Measurements from ENCODE around the gene TRABD.
A peak's percentile ranks its signal among the peaks of the same experiment; 100 is the strongest.

Gene TRABD

DNA sequence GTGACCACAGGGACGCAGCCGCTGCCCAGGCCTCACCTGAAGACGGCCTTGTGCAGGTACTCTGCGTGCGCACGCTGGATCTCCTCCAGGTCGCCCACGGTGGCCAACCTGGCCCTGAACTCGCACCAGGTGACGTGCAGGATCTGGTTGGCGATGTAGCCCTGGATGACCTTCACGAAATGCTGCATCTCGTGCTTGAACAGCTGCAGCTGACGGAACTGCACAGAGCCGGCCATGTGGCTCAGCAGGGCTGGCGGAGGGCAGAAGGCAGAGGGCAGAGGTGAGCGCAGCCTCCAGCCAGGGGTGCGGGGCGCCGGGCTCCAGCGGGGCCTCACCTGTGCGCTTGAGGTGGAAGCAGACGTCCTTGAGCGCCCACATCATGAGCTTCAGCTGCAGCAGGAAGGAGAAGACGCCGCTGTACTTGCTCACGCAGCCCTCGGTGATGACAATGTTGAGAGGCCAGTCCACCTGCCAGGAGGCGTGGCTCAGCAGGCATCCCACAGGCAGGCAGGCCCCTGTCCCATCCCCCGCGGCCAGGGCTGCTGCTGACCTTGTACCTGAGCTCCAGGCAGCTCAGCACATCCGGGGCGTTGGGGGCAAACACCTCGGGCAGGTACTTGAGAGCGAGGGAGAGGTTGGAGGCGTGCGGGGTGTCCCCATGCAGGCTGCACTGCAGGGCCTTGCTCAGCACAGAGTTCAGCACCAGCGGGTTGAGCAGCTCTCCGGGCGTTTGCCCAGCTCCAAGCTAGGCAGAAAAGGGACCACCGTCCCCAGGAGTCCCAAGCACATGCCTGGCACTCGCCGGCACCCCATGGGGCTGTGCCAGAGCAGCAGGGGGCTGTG is 32.7 kb downstream of the TRABD start:
- DNase-seq (ENCODE audit: low spot score), result no peak

DNA sequence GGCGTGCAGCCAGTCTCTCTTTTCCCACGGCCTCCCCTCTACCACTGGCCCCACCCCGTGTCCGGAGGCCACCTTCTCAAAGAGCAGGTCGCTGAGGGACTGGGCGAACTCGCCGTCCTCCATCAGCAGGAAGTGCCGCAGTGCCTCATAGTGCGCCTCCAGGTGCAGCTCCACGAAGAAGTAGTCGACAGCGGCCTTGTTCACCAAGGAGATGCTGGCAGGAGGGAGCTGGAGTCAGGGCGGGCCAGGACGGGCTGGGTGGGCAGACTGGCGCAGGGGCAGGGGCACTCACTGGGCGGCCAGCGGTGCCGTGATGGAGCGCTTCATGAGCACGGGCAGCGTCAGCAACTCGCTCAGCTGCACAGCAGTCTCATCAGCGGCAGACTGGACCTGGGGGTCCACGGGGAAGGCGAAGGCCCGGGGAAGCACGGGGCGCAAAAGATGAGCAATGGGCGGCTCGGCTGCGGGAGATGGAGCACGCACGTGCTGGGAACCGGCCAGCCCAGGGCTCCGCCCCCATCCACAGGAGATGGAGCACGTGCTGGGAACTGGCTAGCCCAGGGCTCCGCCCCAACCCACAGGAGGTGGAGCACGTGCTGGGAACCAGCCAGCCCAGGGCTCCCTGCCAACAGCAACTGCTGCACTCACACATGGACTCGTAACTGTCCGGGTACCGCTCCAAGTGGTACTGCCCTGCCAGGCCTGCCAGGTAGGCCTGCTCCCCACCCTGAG is 33.4 kb downstream of the TRABD start:
- peak; percentile 88 for DNase-seq (ENCODE audit: low spot score)

DNA sequence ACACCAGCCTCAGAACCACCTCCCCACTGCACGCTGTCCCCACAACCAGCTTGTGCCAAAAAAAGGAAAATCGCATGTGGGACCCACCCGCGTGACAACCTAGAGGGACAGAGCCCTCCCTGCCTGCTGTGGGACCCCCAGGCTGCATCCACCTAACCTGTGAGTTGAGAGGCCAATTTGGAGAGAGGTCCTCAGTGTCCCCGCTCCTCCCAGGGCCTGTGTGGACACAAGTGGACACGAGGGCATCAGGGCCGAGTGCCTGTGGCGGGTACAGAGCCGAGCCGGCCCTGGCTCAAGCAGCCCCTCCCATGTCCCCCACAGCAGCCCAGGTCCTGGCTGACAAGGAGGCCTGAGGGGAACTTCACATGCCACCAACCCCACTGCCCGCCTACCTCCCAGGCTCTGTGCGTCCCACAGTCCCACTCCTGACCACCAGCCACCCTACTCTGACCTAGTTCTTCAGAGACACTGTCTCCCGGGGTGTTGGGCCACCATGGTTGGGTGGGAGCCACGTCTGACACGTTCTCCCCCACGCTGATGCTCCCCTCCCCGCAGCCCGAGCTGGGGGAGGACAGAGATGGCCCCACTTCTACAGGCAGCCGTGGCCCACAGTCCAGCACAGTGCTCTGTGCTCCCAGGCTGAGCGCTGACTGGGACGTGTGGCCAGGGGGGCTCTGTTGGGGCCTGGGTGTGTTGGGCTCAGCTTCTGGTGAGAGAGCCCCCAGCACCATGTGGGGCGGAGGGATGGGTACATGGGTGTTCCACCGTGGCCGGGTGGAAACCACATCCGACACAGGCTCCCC is 34.3 kb downstream of the TRABD start:
- DNase-seq (ENCODE audit: low spot score), result no peak

DNA sequence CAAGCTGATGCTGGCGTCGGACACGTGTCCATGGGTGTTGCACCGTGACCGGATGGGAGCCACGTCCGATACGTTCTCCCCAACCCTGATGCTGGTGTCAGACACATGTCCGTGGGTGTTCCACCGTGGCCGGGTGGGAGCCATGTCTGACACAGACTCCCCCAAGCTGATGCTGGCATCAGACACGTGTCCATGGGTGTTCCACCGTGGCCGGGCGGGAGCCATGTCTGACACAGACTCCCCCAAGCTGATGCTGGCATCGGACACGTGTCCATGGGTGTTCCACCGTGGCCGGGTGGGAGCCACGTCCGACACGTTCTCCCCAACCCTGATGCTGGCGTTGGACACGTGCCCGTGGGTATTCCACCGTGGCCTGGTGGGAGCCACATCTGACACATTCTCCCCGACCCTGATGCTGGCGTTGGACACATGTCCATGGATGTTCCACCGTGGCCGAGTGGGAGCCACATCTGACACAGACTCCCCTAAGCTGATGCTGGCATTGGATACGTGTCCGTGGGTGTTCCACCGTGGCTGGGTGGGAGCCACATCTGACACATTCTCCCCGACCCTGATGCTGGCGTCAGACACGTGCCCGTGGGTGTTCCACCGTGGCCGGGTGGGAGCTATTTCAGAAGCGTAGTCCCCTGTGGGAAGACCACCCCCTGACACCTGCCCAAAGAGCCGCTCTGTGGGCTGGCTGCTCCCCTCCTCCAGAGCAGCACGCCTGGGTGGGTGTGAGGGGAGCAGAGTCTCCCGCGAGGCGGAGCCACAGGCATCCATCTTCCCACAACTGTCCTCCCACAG is 35.1 kb downstream of the TRABD start:
- DNase-seq (ENCODE audit: low spot score), result no peak

DNA sequence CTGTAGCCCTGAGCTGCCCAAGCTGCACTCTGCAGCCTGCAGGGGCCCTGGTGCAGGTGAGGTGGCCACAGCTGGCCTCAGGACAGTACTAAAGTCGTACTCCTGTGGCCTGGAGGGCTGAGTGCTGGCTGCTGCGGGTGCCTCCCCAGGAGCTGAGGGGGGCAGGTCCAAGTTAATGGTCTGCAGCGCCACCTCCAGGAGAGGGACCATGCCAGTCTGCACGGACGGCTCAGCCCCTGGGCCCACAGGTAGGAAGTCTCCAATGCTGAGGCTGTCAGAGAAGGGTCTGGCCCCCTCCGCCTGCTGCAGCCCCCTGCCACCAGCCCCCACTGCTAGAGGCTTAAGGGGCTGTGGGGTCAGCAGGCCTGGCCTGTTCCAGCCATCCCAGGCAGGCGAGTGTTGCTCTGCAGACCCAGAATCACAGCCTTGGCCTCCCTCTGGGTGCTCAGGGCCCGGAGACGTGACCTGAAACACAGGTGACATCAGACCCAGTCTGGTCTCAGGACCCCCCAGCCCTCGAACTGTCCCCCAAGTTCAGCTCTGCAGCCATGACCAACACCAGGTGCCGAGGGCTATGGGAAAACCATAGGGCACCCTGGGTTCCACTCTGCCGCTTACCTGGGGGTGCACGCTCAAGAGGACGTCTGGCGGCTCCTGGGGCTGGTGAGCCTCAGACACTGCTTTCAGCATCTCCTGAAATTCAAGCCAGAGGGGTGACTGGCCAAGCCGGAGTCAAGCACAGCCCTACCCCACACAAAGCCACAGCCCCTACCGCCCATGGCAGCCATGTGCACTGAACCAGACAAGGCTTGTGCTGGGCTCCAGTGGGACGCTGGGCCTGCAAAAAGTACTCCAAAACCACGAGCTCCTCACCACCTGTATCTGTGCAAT is 35.9 kb downstream of the TRABD start:
- no peak for DNase-seq (ENCODE audit: low spot score)

DNA sequence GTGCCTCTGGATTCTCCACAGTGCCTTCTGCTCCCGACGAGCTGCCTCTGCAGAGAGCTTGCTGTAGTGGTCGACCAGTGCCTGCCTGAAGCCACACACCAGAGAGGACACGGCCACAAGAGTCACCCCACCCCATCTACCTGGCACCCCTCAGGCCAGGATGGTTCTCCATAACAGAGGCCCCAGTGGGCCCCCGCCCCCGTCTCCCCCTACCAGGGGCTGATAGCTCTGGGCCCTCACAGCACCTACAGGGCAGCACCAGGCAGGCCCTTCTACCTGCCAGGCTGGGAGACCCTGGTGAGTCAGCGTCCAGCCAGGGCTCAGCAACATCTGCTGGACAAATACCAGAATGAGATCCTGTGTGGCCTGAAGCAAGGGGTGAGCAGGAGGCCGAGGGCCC is 36.8 kb downstream of the TRABD start:
- no peak for DNase-seq (ENCODE audit: low spot score)

DNA sequence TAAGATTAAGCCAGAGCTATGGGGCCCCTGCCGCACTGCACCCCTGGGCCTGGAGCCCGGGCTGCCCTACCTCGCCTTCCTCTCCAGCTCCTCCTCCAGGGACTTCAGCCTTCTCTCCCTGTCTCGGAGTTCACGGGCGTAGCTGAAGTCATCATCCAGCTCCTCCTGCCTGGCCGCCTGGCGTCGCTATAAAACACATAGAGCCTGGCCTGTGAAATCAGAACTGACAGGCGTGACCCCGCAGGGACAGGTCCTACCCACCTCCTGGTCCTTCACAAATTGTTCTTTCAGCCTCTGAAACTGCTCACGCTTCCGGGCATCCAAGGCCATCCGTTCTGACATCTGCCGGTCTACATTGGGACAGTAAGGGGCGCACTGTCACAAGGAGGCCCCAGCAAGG is 38.4 kb downstream of the TRABD start:
- DNase-seq (ENCODE audit: low spot score), result no peak

DNA sequence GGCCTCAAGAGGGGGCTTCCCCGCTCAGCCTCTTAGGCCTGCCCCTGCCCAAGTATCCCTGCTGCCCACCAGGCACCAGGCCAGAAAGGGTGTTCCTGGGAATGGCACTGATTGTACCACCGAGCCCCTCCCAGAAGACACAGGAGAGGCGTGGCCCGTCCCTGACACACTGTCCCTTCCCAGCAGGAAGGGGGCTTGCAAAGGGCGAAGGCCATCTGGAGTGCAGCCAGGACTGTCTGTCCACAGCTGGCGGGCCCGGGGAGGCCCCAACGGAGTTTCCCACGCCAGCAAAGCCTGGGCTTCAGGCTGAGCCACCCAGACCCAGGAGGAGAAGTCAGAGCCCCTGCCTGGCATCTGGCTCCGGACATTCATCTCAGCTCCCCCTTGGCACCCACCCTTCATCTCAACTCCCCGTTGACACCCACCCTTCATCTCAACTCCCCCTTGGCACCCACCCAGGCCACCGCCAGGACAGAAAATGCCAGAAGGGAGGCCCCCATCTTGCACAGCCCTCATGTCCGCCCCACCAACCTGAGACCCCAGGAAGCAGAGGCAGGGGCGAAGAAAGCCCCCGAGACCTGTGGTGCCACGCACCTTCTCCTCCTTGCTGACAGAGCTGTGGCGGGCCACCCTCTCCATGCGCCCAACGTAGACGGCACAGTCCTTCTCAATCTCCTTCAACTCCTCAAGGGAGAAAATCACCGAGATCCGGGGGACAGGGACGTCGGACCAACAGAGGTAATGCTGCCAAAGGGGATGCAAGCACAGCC is 39.7 kb downstream of the TRABD start:
- DNase-seq (ENCODE audit: low spot score), result no peak

DNA sequence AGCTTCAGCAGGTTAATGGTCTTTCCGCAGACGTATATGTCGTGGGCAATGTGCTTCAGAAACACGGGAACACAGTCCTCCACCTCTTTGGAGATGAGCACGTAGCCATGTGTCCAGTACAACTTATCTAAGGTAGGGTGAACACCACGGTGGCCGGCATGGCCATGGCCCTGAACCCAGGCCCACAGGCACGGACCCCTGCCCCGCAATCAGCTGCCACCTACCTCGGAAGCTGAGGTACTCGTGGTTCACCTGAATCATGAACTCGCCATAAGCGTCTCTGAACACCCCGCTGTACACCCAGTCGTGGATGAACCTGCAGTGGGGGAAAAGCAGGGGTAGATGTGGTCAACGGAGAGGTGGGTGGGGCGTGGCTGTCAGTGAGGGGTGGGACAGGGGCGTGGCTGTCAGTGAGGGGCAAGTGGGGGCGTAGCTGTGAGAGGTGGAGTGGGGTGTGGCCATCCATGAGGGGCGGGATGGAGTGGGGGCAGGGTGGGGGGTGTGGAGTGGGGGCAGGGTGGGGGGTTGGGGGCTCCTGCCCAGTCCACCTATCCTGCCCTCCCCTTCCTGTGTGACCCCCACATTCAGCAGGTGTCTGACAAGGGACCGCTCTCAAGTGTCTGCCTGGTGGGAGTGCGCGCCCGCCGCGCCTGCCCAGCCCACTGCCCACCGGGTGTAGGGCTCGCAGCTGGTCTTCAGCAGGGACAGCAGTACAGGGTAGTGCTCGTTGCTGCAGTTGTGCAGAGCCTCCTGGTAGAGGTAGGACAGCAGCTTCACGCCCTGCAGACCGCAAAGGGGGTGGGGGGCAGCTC is 40.6 kb downstream of the TRABD start:
- no peak for DNase-seq (ENCODE audit: low spot score)

DNA sequence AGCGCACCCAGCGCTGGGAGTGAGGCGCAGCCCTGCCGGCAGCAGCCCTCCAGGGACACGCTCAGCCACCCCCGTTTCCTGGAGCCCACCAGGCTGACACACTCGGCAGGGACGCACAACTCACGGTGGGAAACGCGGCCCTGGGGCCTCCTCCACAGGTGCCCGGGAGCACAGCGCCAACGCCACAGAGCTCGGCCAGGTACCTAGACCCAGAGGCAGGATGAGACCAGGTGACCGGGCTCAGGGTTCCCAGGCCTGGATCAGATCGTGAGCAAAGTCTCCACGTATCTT is 41.1 kb downstream of the TRABD start:
- DNase-seq (ENCODE audit: low spot score), result no peak

DNA sequence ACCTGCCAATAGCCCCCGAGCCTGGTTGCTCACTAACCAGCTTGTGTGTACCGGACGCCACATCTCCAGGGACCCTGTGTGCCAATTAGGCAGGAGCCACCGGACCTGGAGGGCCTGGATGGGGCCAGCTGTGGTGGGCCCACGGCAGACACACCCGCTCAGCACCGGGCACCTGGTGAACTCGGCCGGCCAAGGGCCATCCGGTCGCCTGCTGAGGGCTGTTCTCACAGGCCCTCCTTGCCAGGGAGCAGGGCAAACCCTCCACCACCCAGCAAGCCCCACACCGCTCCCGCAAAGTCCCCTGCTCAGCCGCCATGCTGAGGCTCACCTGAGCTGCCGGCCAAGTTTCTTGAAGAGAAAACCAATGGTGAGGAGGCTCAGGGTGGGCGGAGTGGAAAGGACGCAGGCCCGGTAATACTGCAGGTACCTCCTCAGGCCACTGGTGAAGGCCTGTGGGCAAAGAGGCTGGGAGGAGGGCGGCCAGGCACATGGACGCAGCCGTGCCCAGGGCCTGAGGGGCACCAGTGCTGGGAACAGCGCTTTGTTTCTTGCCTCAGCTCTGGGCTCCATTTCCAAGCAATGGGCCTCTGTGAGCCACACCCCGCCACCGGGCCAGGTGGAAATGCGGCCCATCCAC is 42.0 kb downstream of the TRABD start:
- DNase-seq (ENCODE audit: low spot score), result no peak

DNA sequence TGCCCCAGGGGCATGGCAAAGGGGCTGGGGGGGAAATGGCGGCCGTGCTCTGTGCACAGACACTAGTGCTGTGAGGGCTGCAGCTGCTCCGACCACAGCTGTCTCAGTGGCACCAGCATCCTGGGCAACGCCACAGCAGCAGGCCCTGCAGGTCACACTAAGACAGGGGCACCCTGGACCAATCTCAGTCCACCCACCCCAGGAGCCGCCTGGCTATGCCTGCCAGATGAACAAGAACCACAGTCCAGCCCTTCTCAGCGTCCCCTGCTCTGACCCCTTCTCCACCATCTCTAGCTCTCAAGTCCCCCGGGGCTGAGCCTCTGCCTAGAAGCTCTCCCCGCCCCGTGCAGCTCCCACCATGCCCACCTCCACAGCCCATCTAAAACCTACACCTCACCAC is 42.7 kb downstream of the TRABD start:
- no peak for DNase-seq (ENCODE audit: low spot score)

DNA sequence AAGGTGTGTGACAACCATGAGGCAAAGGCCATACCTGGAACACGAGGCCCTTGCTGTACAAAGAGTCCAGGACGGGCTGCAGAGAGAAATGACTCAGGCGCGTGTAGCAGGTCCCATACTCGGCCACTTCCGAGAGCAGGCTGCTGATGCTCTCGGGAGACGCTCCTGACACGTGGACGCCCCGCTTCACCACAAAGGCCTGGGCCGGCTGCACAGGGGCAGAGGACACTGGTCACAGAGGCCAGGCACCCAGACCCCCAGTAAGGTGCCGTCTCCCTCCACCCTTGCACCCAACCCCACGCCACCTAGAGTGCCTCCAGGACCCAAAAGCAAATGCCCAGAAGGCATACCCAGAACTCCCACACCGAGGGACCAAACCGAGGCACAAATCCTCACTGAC is 43.7 kb downstream of the TRABD start:
- DNase-seq (ENCODE audit: low spot score), result no peak

DNA sequence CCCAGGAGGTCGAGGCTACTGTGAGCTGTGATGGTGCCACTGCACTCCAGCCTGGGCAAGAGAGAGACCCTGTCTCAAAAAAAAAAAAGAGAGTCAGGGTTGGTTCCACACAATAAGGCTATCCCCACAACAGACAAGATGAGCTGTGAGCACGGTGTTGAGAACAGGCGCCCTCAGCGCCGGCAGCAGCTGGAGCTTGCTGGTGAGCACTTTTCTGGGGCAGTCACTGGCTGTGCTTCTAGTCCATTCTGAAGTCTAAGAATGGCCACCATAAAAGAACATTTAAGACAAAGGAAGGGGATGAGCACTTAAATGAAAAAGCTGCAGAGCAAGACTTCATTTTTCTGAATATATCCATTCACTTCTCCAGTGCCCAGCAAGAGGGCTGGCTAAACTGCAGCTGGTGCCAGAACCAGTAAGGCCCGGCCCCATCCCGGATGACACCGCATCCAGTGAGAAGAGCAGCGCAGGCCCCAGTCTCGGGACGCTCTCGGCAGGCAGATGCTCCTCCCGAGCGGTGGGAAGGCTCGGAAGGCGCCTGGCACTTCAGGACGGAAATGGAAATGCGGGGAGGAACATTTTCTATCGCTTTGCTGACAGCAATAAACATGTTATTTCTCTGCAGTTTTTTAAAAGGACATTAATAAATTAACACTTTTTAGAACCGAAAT is 46.9 kb downstream of the TRABD start:
- DNase-seq (ENCODE audit: low spot score), result no peak

DNA sequence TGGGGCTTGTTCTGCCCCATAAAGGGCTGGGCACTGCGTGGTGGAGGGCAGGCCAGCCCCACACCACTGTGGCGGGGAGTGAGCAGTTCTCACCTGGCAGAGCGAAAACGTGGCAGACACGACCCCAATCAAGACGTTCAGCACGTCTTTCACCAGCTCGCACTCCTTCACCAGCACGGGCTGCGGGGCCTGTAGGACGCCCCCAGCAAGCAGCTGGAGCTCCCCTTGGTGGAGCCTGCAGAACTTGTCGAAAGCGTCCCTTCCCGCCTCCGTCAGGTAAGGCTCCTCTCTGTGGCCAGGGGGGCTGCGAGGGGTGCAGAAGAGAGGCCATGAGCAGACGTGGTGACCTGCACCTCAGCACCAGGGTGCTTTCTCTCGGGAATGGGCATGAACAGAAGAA is 47.5 kb downstream of the TRABD start:
- no peak for DNase-seq (ENCODE audit: low spot score)

DNA sequence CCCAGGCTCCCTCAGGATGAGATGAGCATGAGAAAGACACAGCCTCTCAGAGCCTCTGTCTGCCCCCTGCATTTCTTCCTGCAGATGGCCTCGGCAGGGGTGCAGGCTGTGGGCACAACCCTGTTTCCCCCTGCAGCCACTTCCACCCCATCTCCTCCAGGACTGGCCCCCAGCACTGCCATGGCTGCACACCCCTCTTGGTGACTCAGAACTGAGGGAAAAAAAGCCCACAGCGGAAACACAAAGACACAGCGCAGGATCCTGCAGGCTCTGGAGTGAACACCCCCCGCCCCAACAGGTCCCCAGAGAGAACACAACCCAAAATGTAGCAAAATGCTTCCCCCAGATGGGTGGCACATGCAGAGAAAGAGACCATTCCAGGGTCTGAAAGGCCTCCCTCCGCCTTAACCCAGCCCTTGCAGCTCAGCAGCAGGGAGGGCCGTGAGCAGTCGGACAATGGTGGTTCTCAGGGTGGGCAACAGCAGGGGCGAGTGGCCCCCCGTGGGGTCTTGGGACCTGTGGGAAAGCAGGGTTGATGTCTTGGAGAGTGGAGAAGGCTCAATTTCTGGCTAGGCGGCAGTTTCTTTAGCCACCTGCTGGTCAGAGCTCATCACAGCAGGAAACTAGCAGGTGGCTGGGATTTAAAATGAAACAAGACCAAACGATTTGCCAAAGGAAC is 51.2 kb downstream of the TRABD start:
- DNase-seq (ENCODE audit: low spot score), result peak; percentile 48

DNA sequence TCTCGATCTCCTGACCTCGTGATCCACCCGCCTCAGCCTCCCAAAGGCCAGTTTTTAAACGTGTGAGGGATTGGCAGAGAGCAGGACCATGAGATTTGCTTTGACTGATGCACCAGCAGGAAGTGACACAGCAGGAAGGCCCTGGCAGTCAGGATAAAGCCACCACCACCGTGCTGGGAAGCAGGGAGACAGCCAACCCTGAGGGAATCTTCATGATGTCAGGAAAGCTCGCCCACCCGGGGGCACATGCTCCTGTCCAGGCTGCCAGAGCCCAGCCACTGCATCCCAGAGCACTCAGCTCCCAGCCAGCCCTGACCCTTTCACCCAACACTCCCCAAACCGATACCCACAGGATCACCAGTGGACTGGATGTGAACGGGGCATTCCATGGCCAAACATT is 53.0 kb downstream of the TRABD start:
- no peak for DNase-seq (ENCODE audit: low spot score)

DNA sequence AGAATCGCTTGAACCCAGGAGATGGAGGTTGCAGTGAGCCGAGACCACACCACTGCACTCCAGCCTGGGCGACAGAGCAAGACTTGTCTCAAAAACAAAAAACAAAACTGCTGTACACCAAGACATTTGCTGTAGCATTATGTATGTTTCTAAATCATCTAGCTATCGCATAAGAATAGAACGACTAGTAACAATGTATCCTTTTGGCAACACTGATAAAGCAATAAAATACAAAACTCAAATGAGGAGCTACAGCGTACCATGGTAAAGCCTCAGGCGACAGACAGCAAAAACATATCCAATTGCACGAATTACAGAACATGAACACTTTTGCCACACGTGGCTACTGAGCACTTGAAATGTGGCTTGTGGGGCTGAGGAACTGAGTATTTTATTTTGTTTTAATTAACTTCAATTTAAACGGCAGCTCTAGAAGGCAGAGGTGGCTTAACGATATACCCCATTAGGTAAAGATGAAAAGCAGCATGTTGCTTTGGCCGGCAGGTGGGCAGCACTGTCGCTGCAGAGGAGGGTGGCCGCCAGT is 56.8 kb downstream of the TRABD start:
- DNase-seq (ENCODE audit: low spot score), result no peak

Data from COLO829 (cell line).